ENCODE measurements around the gene SEZ6.

Gene SEZ6

DNA sequence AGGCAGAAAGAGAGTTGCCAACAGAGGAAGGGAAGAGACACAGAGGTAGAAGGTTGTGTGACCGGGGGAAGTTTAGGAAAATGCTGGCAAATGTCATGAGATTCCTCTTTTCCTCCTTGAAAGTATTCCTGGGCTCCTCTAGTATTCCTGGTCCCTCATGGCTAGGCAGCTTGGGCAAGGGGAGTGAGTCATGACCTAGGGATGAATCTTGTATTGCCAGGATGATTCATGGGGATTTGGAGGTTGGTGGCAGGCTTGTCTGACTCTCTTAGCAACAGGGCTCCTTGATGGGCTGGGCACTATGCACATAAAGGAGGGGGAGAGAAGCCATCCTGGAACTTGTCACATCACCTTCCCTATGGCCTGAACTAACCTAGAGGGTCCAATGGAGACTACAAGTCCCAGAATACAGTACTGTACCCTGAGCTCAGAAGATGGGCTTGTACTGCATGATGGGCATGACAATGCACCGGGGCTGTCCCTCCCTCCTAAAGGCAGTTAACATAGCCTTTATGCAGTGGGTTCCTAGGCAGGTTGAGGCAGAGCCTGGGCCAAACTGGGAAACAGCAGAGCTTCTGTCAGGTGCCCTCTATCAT lies 2.1 kb upstream of the SEZ6 start:
- Histone ChIP-seq H3K4me1 (ENCODE audit: insufficient read depth, low read length) (peaks cover 19% of the 10 kb centered on the region), H3K27me3 (ENCODE audit: insufficient read depth, low read length) (peaks cover 34% of the 10 kb centered on the region)

DNA sequence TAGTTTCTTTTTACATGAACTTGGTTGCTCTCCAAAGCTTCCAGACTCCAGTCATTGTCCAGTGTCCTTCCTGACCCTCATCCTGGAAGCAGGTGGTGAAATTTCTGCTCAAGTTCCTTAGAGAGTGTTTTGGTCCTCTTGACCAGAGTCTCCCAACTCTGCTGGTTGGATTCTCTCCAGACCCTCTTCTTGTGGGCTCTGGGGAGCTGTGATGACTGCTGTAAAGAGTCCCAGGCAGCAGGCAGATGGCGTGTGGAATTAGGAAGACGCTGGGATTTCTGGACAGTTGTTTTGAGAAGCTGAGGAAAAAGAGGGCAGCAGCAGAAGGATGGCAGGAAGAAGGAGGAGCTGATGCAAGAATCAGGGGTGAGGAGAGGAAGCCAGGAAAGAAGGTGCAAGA lies 1.6 kb upstream of the SEZ6 start:
- H2AFZ ChIP-seq (ENCODE audit: low read depth, low read length), result no peak overlapping the region
- peaks cover 16% of the 10 kb centered on the region for H3K4me1 ChIP-seq (ENCODE audit: insufficient read depth, low read length)
- no peaks in the 10 kb centered on the region for H3K9me3 ChIP-seq (ENCODE audit: low read length)
- no peak overlapping the region for H3K4me3 ChIP-seq (ENCODE audit: low read length)
- H3K27me3 ChIP-seq (ENCODE audit: insufficient read depth, low read length), result peaks cover 39% of the 10 kb centered on the region
- H3K36me3 ChIP-seq (ENCODE audit: insufficient read depth, low read length), result no peaks in the 10 kb centered on the region

More for the DNA sequence above, 2.1 kb upstream of the SEZ6 start:
- no peaks in the 10 kb centered on the region for H3K36me3 ChIP-seq (ENCODE audit: insufficient read depth, low read length)
- no peaks in the 10 kb centered on the region for H3K9me3 ChIP-seq (ENCODE audit: low read length)
- H3K4me3 ChIP-seq (ENCODE audit: low read length), result no peak overlapping the region
- H2AFZ ChIP-seq (ENCODE audit: low read depth, low read length), result no peak overlapping the region

DNA sequence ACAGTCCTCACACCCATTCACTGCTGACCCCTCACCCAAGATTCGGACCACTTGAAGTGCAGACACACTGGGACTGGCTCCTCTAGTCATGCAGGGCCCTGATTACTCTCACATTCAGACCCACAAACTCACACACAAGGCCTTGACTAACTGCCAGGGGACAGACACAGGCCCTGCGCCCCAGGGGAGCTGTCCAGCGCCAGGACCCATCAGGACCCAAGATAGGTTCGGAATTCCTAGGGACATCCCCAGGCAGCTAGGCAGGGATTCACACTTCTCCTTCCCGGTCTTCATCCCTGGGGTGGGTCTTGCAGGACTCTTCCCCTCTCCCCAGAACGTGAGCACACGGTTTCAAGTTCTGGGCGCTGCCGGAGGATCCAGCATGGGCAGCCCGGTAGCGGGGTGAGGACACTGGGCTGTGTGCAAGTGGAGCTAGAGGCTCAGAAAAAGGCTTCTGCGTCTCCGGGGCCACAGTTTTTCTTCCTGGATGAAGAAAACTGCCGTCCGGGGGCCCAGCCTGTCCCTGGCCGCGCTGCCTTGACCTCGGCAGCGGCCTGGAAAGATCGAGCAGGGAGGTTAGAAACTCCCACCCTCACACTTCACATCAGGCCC lies 1.6 kb downstream of the SEZ6 start:
- no peak overlapping the region for H3K4me3 ChIP-seq (ENCODE audit: low read length)
- no peaks in the 10 kb centered on the region for H3K36me3 ChIP-seq (ENCODE audit: insufficient read depth, low read length)
- peaks cover 39% of the 10 kb centered on the region for H3K27me3 ChIP-seq (ENCODE audit: insufficient read depth, low read length)
- H2AFZ ChIP-seq (ENCODE audit: low read depth, low read length), result no peak overlapping the region
- no peaks in the 10 kb centered on the region for H3K9me3 ChIP-seq (ENCODE audit: low read length)
- peaks cover 14% of the 10 kb centered on the region for H3K4me1 ChIP-seq (ENCODE audit: insufficient read depth, low read length)

DNA sequence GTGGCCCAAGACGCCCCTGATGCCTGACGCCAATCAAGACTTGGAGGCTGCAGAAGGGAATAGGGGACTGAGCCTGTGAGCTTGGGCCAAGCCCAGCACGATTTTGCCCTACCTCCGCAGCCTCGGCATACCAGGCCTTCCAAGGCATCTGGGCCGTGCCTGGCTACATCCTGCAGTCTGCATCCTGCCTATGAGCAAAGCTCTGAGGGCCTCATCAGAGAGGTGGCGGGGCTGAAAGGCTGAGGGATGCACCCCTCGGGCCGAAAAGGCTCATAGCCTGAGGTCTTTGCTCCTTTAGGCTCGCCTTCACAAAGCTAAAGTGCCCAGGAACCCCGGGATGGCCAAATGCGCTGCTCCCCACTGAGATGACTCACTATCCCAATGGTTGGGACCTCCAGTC lies 2.5 kb downstream of the SEZ6 start:
- Histone ChIP-seq H3K36me3 (ENCODE audit: insufficient read depth, low read length) (no peaks in the 10 kb centered on the region), H3K4me1 (ENCODE audit: insufficient read depth, low read length) (peaks cover 14% of the 10 kb centered on the region), H3K27me3 (ENCODE audit: insufficient read depth, low read length) (peaks cover 39% of the 10 kb centered on the region), H2AFZ (ENCODE audit: low read depth, low read length) (no peak overlapping the region), H3K9me3 (ENCODE audit: low read length) (no peaks in the 10 kb centered on the region), H3K4me3 (ENCODE audit: low read length) (no peak overlapping the region)

DNA sequence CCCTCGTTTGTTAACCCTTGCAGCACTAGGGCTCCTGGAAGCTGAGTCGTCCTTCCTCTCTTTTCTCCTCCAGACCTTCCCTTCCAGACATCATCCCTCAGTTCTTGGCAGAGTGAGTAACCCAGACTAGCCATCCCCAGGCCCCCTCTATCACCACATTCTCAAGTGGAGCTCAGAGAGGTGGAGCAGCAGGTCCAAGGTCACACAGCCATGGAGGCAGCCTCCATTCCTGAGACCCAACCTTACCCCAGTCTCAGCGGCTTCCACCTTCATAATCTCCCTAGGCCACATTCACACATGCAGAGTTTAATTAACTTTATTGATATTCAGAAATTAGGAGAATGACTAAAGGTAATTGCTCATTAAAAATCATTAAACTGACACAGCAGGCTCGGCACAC lies 3.0 kb downstream of the SEZ6 start:
- H3K36me3 ChIP-seq (ENCODE audit: insufficient read depth, low read length), result no peaks in the 10 kb centered on the region
- H3K4me1 ChIP-seq (ENCODE audit: insufficient read depth, low read length), result peaks cover 10% of the 10 kb centered on the region
- H3K9me3 ChIP-seq (ENCODE audit: low read length), result no peaks in the 10 kb centered on the region
- H3K4me3 ChIP-seq (ENCODE audit: low read length), result no peak overlapping the region
- no peak overlapping the region for H2AFZ ChIP-seq (ENCODE audit: low read depth, low read length)
- H3K27me3 ChIP-seq (ENCODE audit: insufficient read depth, low read length), result peaks cover 37% of the 10 kb centered on the region

DNA sequence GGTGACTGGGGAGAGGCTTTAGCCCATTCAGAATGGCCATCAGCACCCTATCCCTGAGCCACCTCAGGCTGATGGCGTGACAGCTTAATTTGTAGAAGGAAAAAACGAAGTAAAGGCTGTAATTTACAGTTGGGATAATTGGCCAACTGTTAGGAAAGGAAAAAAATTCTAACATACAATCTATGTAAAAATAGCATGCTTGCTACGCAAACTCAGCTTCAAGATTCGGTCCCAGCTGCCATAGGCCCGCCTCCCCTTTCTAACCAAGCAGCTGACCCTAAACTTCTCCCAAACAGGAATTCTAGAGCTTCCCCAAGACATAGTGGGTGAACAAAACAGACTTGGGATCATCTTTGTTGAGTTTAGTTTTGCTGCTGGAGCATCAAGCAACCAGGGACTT lies 4.9 kb downstream of the SEZ6 start:
- H2AFZ ChIP-seq (ENCODE audit: low read depth, low read length), result no peak overlapping the region
- no peaks in the 10 kb centered on the region for H3K9me3 ChIP-seq (ENCODE audit: low read length)
- peaks cover 30% of the 10 kb centered on the region for H3K27me3 ChIP-seq (ENCODE audit: insufficient read depth, low read length)
- no peaks in the 10 kb centered on the region for H3K36me3 ChIP-seq (ENCODE audit: insufficient read depth, low read length)
- no peak overlapping the region for H3K4me3 ChIP-seq (ENCODE audit: low read length)
- peaks cover 4% of the 10 kb centered on the region for H3K4me1 ChIP-seq (ENCODE audit: insufficient read depth, low read length)

DNA sequence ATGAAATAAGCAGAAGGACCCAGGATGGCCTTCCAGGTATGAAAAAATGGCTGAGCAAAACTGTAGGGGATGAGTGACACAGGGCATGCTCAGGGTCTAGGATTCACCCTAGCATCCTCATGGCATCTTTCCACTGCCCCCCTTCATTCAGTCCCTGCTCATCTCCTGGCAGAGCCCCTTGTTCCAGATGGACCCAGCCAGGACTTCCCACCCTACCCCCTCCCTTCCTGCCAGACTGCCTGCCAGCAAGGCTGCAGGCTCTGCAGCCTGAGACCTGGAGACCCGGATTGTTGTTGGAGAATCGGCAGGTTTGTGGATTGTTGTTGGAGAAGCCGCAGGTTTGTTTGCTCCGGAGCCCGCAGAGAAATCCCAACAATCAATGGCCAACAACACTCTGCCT lies 6.6 kb downstream of the SEZ6 start:
- Histone ChIP-seq H3K27me3 (ENCODE audit: insufficient read depth, low read length) (peaks cover 17% of the 10 kb centered on the region), H3K36me3 (ENCODE audit: insufficient read depth, low read length) (no peaks in the 10 kb centered on the region), H3K4me1 (ENCODE audit: insufficient read depth, low read length) (no peaks in the 10 kb centered on the region), H3K9me3 (ENCODE audit: low read length) (no peaks in the 10 kb centered on the region), H3K4me3 (ENCODE audit: low read length) (no peak overlapping the region), H2AFZ (ENCODE audit: low read depth, low read length) (no peak overlapping the region)

DNA sequence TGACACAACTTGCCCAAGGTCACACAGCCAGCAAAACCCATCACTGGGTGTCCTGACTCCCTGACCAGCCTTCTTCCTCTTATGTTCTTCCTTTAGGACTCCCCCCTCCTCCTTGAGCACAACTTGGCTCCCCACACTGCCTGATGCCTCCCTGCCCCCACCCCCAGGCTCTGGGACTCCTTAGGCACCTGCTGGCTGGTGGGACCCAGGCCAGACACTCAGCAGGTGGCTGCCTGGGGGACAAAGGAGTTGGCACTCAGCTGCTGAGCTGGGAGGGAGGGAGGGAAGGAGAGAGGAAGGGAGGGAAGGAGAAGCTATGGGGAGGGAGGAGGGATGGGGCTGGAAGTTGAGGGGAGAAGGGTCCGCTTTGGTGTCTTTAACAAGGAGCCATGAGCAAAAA lies 8.0 kb downstream of the SEZ6 start:
- H3K9me3 ChIP-seq (ENCODE audit: low read length), result no peaks in the 10 kb centered on the region
- peaks cover under 1% of the 10 kb centered on the region for H3K4me1 ChIP-seq (ENCODE audit: insufficient read depth, low read length)
- H3K27me3 ChIP-seq (ENCODE audit: insufficient read depth, low read length), result peaks cover 3% of the 10 kb centered on the region
- H3K4me3 ChIP-seq (ENCODE audit: low read length), result no peak overlapping the region
- H3K36me3 ChIP-seq (ENCODE audit: insufficient read depth, low read length), result no peaks in the 10 kb centered on the region
- no peak overlapping the region for H2AFZ ChIP-seq (ENCODE audit: low read depth, low read length)

DNA sequence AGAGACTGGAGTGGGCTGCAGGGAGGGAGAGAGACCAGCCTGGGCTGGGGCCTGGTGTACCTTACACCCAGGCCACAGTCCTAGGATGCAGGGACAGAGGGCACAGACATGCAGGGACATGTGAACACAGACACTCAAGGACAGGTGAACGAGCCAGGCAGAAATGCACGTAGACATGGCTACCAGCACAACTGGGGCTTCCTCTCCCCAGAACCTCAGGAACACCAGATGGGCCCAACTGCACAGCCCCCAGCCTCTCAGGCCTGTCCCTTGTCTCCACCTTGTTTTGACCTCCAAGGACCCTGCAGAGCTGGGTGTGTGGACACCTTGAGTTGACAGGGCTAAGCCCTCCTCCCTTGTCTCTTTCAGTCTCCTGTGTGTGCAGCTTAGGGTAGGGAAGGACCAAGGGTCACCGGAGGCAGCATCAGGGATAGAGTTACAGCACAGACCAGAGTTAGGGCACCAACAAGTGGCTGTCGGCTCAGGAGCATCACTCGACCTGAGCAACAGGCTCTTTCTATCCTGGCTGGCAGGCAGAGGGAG lies 9.2 kb downstream of the SEZ6 start:
- Histone ChIP-seq H3K36me3 (ENCODE audit: insufficient read depth, low read length) (no peaks in the 10 kb centered on the region), H3K27me3 (ENCODE audit: insufficient read depth, low read length) (no peaks in the 10 kb centered on the region), H3K4me3 (ENCODE audit: low read length) (no peak overlapping the region), H3K4me1 (ENCODE audit: insufficient read depth, low read length) (peaks cover 3% of the 10 kb centered on the region), H2AFZ (ENCODE audit: low read depth, low read length) (no peak overlapping the region), H3K9me3 (ENCODE audit: low read length) (no peaks in the 10 kb centered on the region)

DNA sequence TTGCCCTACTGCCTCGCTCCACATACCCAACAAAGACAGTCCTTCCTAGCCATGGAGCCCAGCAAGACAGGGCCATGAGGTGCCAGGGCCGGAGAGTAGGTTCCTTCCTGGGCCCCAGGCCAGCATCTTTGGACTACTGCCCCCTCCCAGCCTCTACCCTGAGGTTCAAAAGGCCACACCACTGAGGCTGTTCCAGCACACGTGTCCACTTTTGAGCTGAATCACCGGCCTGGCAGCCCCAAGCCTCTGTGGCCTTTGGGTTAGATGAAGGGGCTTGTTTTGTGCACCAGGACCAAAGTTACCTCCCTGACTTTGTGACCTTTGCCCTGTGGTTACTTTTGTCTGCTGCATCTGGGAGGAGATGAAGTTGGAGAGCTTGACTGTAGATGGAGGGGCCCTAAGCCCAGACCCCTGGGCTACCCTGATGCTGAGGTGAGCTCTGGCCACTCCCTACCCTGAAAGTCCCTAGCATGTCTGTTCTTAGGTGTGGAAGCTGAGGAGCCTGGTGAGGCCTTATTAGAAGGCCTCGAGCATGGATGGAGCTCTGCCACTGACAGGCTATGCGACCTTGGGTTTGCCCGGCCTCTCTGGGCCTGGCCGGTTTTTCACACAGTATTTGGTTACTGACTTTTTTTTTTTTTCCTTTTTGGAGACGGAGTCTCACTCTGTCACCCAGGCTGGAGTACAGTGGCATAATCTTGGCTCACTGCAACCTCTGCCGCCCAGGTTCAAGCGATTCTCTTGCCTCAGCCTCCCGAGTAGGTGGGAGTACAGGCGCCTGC lies 12.0 kb downstream of the SEZ6 start:
- Histone ChIP-seq H3K4me1 (ENCODE audit: insufficient read depth, low read length) (peaks cover 3% of the 10 kb centered on the region), H3K9me3 (ENCODE audit: low read length) (no peaks in the 10 kb centered on the region), H3K4me3 (ENCODE audit: low read length) (no peak overlapping the region), H2AFZ (ENCODE audit: low read depth, low read length) (no peak overlapping the region), H3K27me3 (ENCODE audit: insufficient read depth, low read length) (no peaks in the 10 kb centered on the region), H3K36me3 (ENCODE audit: insufficient read depth, low read length) (no peaks in the 10 kb centered on the region)

DNA sequence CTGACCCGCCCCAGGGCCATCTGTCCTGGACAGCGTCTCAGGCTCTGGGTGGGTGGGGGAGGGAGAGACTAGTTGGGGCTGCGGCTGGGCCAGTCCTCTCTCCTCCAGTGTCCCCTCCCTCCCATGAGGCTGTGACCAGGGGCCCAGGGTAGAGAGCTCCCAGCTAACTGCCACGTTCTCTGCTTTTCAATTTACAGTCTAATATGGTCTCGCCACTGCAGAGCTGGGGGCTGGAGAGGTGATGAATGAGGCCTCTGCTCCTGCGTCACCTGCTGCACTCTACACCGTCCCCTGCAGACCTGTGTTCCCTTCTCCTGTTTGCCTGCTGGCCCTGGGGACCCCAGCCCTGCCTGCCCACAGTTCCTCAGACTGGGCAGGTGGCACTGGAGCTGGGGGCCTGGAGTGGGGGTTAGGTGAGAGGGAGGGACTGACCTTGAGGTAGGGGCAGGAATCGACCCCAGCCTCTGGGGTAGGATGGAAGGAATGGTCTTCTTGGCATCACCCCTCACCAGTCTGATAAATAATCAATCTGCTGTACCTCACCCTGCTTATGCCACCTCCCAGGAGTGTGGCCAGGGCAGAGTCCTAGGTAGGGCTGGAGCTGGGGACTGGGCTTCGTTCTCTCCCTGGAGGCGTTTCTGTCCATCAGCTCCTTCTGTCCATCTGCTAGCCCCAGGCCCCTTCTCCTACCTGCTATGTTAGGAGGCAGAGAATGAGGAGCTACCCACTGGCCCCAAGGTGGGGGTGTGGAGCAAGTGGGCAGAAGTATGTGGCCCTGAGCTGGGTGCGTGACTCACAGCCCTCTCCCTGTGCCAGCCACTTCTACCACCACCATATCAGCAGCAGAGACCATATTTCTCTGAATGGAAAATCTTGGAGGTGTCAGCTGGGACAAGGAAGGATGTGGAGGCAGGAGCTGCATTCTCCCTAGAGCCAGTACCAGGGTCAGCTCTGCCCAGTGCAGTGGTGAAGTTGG lies 12.9 kb downstream of the SEZ6 start:
- H3K9me3 ChIP-seq (ENCODE audit: low read length), result no peaks in the 10 kb centered on the region
- peaks cover 3% of the 10 kb centered on the region for H3K4me1 ChIP-seq (ENCODE audit: insufficient read depth, low read length)
- no peak overlapping the region for H3K4me3 ChIP-seq (ENCODE audit: low read length)
- H3K36me3 ChIP-seq (ENCODE audit: insufficient read depth, low read length), result no peaks in the 10 kb centered on the region
- no peaks in the 10 kb centered on the region for H3K27me3 ChIP-seq (ENCODE audit: insufficient read depth, low read length)
- H2AFZ ChIP-seq (ENCODE audit: low read depth, low read length), result no peak overlapping the region

DNA sequence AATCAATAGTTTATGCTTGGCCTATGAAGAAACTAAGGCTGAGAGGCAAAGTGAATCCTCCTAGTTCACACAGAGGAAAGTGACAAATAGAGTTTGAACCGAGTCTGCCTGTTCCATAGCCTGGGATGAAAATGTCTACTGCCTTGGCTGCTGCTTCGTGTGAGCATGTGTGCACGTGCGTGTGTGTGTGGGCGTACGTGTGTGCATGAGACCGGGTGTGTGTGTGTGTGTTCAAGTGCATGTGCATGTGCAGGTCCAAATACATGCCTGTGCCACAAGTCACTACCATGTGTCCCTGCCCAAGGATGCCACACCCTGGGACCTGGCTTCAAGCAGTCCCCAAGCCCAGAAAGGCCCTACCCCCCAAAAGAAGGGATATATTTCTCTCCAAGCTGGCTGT lies 13.6 kb downstream of the SEZ6 start:
- no peak overlapping the region for H3K4me3 ChIP-seq (ENCODE audit: low read length)
- H2AFZ ChIP-seq (ENCODE audit: low read depth, low read length), result no peak overlapping the region
- no peaks in the 10 kb centered on the region for H3K9me3 ChIP-seq (ENCODE audit: low read length)
- peaks cover 3% of the 10 kb centered on the region for H3K4me1 ChIP-seq (ENCODE audit: insufficient read depth, low read length)
- no peaks in the 10 kb centered on the region for H3K27me3 ChIP-seq (ENCODE audit: insufficient read depth, low read length)
- H3K36me3 ChIP-seq (ENCODE audit: insufficient read depth, low read length), result no peaks in the 10 kb centered on the region

Data from neuron (in vitro differentiated cells).